GM20431 (cell line): ENCODE data around the gene PER1.

Experiments
- in situ Hi-C: fragments of 300-500 bp; cut with MseI, MboI; formaldehyde crosslinking; loops from one replicate; pipeline ENCODE4 v1.15.0; 2020; ENCODE audit warnings: low sequenced_read_pairs; ENCODE audit not compliant: unreplicated experiment

Gene PER1

DNA sequence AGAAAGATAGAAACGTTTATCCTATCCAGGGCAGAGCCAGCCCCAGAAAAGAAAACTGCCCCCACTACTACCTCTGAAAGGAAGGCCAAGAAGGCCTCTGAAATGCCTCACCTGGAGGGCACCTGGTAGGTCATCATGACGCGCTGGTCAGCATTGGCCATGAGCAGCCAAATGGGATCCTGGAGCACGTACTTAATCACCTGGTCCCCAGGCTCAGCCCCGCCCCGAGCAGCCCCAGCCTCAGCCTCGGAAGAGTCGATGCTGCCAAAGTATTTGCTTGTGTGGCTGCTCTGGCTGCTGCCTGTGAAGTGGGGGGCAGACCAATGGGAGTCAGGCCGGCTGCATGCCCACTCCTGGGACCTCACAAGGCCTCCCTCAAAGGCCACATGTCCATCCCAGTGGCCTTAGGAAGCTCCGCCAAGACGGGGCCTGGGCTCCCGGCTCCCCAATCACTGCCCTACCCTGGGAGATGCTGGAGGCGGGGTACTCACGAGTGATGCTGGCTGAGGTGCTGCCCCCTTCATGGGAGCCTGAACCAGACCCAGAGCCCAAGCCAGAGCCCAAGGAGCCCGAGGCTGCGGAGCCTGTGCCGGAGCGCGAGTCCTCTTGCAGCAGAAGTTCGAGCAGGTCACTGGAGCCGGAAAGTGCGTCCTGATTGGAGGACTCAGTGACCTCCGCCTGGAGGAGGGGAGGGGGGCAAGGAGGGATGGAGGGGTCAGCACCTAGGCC is 9.9 kb downstream of the PER1 start:
- in situ Hi-C loops, result no loop called here

DNA sequence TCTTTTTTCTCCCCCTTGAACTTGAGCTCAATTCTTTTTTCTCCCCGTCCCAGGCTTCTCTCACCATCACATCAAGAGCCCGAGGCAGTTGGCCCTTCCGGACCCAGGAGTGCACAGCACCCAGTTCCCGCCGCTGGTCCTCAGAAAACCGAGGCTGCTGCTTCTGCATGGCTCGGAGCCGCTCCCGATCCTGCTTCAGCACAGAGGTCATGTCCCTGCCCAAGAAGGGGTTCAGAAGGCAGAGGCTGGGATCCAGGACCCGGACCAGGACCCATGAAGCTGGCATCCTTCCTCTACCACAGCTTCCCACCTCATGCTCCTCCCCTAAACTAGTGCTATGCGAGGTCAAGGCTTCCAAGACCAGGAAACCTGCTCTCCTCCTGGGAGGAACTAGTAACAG is 10.5 kb downstream of the PER1 start:
- in situ Hi-C loops, result no loop called here

DNA sequence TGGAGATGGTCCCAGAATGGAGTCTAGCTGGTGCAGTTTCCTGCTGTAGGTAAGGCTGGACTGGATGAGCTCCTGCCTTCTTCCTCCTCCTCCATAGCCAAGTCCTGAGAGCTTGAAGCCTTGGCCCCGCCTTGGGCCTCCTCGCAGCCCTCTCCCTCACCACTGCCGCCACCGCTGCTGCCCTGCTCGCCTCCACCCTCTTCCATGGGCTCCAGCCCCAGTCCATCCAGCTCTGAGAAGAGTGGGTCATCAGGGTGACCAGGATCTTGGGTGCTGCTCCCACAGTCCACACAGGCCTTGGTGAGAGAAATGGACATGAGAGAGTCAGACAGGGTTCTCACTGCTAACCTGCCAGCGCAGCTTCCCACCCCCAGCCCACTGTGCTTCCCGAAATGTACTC is 11.2 kb downstream of the PER1 start:
- in situ Hi-C loops, result no loop called here

DNA sequence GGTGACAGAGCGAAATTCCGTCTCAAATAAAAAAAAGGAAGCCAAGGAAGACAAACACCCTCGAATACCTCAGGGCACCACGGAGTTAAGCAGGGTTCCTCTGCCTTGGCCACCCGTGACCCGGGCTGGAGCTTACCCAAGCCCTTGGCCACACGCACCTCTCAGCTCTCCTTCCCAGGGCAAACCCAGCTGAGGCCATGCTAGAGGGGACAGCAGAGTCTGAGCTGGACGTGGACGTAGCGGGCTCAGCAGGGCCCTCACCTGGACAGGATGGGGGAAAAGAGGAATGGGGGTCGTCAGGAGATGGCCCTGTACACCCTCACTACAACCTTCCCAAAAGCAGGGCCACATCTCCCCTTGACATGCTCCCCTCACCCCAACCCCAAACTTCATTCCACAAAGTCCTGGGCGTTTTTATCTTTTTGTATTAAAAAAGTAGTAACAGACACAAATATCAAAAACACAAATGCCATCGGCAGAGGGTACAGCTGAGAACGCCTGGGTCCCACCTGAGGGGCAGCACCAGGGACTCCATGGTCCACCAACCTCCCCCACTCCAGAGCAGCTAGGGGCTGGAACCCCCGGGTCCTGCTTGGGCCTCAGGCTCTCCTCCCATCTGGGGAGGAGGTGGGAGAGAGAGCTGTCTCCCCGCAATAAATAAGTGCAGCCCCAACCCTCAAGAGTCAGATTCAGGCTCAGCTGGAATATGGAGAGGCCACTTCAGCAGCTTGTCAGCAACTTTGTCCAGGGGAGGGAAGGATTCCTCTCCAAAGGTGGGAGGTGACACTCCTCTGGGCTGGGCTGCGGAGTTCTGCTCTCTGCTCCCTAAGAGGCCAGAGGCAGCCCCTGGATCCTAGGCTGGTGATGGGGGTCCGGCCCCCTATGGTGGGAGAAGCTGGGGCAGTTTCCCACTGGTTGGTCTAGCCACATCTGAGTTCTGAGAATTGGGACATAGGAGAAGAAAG is 11.9 kb downstream of the PER1 start:
- in situ Hi-C loops, result no loop called here

DNA sequence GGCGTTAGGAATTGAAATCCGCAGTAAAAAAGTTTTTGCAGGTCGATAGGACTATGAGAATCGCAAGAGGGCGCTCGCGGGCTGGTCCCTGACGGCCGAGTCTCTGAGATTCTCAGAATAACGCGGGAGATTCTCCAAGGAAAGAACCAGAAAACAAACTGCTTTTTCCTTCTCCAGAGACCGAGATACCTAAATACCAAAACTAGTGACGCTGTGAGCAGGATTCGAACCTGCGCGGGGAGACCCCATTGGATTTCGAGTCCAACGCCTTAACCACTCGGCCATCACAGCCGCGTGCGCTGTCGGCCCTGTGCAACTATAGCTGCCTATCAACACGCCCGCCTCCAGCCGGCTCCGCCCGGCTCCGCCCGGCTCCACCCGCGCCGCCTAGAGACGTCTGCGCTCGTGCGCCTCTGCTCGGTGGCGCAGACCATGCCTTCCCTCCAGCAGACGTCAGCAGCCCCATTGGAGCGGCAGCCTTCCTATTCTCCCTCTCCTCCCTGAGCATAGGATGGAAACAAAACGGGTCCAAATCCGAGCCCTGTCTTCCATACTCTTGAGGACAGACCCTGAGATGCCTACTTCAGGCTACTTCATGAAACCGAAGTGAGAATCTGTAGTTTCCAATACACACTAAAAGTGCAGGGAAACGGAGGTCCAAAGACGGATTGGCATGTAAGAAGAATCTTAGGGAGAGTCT is 13.4 kb downstream of the PER1 start:
- in situ Hi-C loops, result no loop called here

DNA sequence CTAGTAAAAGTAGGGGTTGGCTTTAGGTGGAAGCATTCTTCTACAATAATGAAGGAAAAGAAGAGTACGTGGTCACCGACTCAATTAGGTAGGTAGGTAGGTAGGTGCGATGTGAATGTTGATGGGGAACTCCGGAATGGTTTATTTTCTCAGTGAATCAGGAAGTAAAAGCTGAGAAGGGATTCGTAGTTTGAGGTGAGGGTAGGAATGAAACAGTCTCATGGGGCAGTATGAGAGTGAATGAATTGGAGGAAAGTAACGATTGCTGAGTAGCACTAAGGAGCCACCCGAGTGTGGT is 13.9 kb downstream of the PER1 start:
- in situ Hi-C loops, result no loop called here

DNA sequence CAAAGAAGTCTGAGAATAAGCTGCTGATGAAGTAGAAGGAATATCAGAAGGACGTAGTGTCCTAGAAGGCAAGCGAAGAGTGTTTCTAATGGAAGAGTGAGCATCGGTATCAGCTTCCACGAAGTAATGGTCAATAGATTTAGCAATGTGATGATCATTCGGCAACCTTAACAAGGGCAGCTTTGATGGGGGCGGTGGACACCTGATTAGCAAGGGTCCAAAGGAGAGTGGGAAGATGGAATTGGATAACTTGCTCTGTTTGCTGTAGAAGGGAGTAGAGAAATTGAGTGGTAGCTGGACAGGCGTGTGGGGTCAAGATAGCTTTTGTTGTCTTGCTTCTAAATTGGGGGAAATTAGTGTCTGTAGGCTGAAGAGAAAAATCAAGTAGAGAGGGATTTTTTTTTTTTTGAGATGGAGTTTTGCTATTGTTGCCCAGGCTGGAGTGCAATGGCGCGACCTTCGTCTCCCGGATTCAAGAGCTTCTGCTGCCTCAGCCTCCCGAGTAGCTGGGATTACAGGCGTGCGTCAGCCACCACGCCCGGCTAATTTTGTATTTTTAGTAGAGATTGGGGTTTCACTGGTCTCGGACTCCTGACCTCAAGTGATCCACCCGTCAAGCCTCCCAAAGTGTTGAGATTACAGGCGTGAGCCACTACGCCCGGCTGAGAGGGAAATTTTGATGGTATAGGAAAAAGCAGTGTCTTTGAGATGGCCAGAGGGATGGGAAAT is 14.4 kb downstream of the PER1 start:
- in situ Hi-C loops, result no loop called here

DNA sequence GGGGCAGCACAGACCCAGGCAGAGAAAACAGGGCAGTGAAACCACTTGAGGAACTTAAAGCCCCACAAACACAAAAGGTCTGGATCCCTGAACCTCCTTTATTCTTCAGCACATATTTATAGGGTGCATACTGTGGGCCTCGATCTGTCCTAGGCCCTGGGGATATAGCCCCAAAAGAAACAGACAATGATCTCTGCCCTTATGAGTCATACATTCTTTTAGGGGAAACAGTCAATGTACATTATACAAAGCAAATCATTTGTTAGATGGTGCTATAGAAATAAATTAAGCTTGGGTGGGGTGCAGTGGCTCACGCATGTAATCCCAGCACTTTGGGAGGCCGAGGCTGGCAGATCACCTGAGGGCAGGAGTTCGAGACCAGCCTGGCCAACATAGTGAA is 18.3 kb downstream of the PER1 start:
- in situ Hi-C loops, result no loop called here

DNA sequence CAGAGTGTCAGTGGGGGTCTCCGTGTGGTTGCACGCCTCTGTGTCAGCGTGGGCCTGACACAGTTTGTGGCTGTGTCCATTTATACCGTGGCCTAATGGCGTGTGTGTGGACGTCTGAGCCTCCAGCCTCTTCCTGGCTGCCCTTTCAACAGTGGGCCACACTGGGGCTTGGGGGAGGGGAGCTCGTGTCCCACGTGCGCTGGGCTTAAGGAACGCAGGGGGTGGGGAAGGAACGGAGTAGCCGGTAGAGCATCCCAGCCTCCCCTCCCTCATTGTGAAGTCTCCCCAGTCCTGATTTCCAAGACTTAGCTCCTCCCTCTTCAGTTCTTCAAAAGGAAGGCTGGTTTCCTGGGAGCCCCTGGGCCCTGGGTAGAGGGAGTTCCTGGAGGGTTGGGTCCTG is 18.8 kb downstream of the PER1 start:
- in situ Hi-C loops, result no loop called here

DNA sequence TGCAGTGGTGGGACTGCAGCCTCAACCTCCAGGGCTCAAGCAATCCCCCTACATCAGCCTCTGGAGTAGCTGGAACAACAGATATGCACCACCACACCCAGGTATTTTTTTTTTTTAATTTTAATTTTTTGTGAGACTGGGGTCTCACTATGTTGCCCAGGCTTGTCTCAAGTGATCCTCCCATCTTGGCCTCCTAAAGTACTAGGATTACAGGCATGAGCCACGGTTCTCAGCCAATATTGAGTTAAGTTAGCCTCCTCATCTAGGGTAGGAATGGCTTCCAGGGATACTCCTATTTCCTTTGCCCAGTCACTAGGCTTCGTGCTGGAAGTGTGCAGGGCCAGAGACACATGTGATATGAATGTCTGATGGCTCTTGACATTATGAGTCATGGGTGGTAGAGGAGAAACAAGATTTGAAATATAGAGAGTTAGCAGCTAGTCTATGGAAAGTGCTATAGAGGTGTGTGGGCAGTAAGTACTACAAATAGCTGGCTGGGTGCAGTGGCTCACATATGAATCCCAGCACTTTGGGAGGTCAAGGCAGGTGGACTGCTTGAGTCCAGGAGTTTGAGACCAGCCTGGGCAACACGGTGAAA is 20.3 kb downstream of the PER1 start:
- in situ Hi-C loops, result no loop called here

DNA sequence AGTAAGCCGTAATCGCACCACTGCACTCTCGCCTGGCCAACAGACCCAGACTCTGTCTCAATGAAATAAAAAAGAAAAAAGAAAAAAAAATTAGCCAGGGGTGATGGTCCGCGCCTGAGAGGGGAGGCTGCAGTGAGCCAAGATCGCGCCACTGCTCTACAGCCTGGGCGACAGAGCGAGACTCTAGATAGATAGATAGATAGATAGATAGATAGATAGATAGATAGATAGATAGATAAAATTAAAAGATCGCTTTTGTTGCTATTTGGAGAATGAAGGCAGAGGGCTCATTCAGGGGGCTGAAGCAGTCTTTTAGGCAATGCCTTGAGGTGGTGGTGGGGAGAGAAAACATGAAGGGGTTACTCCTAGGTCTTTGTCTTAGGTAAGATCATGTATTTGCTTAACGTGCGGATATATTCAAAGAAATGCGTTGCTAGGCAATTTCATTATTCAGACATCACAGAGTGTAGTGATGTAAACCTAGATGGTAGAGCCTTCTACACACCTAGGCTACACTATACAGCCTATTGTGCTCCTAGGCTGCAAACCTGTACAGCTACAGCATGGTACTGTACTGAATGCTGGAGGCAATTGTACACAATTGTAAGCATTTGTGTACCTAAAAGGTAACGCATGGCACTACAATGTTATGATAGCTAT is 23.9 kb downstream of the PER1 start:
- in situ Hi-C loops, result no loop called here

DNA sequence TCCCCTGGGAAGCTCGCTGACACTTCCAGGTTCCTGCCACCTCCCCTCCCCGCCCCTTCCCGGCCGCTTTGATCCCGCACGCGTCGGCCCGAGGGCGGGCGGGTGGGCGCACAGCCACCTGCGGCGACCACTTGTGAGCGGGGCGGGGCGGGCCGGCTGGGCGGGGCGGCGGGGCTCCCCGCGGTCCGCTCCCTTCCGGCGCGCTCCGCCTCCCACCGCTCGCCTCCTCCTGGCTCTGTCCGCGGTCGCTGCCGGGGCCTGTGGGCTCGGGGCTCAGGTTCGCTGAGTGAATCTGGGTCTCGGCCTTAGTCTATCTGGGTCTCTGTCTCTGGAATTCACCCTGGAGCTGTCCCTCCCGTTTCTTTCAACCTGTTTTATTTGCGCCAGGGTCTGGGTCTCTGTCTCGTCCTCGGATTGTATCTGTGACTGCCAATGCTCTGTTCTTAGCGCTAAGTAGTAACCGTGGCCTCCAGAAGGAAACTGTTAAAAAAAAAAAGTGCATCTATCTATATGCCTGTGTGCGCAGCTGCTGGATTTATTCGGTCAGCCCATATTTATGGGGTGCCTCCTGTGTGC is 25.6 kb downstream of the PER1 start:
- in situ Hi-C loops, result no loop called here

DNA sequence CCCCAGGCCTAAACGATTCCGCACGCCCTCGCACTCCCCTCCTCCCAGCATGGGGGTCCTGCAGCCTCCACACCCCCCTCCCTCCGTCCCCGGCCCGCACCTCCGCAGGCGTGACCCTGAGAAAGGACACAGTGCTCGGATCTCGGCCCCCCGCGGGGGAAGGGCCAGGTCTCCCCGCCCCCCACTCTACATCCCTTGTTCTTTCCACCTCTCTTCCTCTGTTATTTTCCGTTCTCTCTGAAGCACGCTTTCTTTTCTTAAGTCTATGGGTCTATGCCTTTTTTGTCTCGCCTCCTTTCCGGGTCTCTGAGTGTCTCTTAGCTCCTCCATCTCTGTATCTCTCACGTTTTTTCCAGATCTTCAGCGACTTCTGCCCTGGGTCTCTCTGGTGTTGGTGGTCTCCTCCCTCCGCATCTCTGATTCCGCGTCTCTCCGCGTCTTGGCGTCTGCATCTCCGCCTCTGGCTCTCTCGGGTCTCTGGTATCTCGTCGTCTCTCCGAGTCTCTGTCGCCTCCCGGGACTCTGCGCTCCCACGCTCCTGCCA is 26.2 kb downstream of the PER1 start:
- in situ Hi-C loops, result no loop called here

DNA sequence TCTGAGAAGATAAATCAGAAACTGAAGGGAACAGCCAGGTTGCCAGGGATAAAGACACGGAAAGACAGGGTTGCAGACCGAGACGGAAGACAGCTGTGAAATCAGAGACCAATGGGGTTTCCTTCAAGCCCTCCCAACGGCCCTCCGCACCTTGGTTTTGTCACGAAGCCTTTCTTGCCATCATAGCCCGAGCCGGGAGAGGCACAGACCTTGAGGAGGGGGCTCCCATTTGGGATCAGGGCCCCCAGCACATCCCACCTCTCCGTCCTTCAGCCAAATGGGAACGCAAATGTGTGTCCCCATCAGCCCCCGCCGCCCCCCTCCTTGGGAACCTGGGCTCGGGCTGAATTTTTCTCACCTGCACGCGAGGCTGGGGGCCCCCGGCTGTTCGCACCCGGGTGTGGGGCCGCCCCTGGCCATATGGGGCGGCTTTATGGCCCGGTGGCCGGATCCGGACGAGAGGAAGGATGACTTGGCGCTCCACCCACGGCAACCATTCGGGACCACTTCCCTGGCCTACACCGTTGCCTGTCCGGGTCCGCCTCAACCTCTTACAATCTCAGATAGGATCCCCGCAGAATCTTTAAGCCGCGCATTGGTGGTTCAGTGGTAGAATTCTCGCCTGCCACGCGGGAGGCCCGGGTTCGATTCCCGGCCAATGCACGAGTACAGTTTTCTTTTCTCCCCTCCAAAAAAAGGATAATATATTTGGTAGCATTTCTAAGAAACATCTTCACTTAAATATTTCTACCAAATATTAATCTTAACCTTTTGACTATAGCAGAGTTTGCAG is 26.9 kb downstream of the PER1 start:
- in situ Hi-C loops, result no loop called here

DNA sequence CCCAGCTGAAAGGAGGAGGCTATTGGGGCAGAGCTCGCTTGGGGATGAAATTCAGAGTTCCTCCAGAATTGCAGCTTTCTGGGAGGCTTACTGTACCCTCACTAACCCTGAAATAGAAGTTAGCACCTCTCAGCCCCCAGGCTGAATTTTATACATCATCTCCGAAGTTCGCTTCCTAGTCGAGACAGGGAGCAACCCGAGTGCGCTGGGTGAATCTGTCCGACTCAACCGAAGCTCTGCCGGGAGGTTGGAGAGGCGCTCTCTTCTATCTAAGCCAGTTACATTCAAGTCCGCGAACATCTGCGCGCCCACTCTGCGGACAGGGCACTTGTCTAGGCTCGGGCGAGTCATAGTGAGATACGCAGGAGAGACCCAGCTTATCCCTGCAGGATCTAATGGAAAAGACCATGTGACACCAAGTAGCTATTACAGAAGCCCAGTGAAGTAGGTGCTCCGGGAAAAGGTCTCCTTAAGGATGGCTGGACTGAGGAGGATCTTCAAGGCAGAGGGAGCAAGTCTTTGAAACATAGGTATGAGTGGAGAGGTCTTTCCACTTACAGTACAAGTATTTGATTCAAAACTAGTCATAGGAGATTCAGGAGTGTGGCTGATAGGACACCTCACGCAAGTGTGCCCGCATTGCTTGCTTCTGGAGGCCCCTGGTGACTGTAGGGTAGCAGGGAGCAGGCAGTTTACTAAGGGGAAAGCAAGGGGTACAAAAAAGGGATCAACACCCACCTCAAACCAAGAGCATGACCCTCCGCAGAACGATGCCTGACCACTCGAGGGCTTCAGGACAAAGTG is 27.7 kb downstream of the PER1 start:
- in situ Hi-C loops, result no loop called here

DNA sequence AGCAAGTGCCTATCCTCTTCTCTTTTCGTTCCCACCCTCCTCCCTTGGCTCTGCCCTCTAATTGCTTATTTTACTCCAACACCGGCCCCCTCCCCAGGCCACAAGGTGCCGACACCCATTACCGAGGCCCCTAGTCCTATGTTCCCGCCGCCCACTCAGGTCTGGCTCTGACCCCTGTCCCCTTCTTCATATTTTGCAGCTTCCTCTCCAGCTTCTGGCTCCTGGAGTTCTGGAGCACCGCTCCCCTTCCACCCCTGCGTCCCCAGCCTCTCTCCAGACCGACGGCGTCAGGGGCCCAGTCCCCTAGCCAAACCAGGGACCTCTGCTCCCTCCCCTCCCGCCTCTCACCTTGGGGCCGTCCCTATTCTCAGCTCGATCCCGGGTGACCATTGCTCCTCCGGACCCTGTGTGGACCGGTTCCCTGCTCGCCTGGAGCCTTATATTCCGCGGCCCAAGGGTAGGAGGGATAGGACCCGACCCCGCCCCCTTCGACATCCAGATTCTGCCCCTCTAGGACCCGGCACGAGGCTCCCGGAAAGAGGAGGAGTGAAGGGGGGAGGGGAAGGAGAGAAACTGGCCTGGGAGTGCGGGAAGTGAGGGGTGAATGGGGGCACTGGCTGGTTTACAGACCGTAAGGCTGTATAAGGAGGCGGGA is 28.4 kb downstream of the PER1 start, which contains the start of gene HES7:
Gene HES7 (minus strand): TSS at position 412 of the 655 bp plus-strand sequence. CDS start 22 bp downstream, at position 390.
- in situ Hi-C loops, result no loop called here
